Measurements from ENCODE around the gene USP21. TPM values are rescaled to one million over a fixed set of nuclear protein-coding genes. Genes with fewer than 3 reads are reported as not detected.

Gene USP21
- total and polyA plus RNA-seq, 2 of the 13 experiments (the other 11 are each of a cell fraction or from before 2014, with no cell fraction given) = 10.1 to 33.1 TPM

DNA sequence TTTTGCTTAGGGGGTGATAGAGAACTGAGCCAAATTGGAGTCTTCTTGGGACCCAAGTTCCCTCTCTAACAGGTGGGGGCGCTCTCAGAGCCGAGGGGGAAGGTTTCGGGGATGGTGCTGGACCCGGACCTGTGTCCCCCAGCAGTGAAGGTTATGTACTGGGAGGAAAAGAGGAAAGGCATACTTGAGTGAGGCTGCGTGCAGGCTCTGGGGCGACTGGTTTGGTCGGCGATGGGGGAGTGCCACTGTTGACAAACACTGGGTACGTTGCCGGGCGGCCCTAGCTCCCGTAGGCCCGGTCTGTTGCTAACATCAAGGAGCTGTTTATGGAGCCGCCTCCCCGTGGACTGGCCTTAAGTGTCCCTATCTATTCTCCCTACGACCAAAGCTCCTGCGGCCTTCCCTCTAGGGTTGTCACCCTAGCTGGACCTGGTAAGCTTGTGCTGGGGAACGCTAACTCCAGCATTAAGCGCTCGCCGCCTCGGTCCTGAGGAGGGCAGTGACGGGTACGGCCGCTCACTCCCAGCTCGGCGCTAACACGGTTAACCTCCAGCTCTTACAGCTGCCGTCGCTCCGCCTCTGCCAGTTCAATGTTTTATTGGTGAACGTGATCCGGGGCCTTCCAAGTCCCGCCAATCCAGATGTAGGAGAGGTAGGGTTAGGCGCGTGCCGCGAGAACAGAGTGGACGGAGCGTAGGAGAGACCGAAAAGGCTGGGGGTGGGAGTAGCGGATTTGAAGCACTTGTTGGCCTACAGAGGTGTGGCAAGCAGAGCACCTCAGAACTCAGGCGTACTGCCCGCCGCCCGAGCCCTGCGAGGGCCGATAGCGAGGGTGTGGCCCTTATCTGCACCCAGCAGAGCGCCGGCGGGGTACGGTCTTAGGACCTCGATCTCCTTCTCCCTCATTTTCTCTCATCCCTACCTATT, 6.7 kb downstream of the USP21 start, which contains the start of gene PPOX (continued):
- 0 out of 2 replicates have a peak, but pooled peaks have one; percentile 10 for TF ChIP-seq DZIP1 (CRISPR knock-in tag; IDR thresholded peaks at IDR 0.05)
- no peak for TF ChIP-seq SMC3 (IDR thresholded peaks at IDR 0.05; ENCODE audit: low read length)
- peak; percentile 88 for TF ChIP-seq PHF20 (CRISPR knock-in tag; IDR thresholded peaks at IDR 0.05)
- peak; percentile 92 for TF ChIP-seq YEATS2 (CRISPR knock-in tag; IDR thresholded peaks at IDR 0.05; ENCODE audit: borderline replicate concordance)
- TF ChIP-seq ZNF552 (CRISPR knock-in tag; IDR thresholded peaks at IDR 0.05; ENCODE audit: borderline replicate concordance) = 0 out of 2 replicates have a peak, but pooled peaks have one; percentile 35
- no peak for TF ChIP-seq ATF2 (CRISPR knock-in tag; IDR thresholded peaks at IDR 0.05)
- no peak for TF ChIP-seq KLF9 (CRISPR knock-in tag; IDR thresholded peaks at IDR 0.05; ENCODE audit: low read depth)
- TF ChIP-seq THAP11 (CRISPR knock-in tag; IDR thresholded peaks at IDR 0.05) = peak; percentile 89
- TF ChIP-seq KMT2B (CRISPR knock-in tag; IDR thresholded peaks at IDR 0.05) = peak; percentile 40; the same call in 1 of the 2 replicates
- TF ChIP-seq, protein P1, sequence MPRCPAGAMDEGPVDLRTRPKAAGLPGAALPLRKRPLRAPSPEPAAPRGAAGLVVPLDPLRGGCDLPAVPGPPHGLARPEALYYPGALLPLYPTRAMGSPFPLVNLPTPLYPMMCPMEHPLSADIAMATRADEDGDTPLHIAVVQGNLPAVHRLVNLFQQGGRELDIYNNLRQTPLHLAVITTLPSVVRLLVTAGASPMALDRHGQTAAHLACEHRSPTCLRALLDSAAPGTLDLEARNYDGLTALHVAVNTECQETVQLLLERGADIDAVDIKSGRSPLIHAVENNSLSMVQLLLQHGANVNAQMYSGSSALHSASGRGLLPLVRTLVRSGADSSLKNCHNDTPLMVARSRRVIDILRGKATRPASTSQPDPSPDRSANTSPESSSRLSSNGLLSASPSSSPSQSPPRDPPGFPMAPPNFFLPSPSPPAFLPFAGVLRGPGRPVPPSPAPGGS (CRISPR knock-in tag; IDR thresholded peaks at IDR 0.05) = peak; percentile 38; the same call in 1 of the 2 replicates
- no peak for TF ChIP-seq SRF (IDR thresholded peaks at IDR 0.05; ENCODE audit: low read depth, low read length)
- TF ChIP-seq ZNF672 (CRISPR knock-in tag; IDR thresholded peaks at IDR 0.05) = no peak
- peak; percentile 85 for TF ChIP-seq ZSCAN31 (CRISPR knock-in tag; IDR thresholded peaks at IDR 0.05; ENCODE audit: low read depth)
- TF ChIP-seq SP5 (CRISPR knock-in tag; IDR thresholded peaks at IDR 0.05; ENCODE audit: borderline replicate concordance, low read depth) = 0 out of 2 replicates have a peak, but pooled peaks have one; percentile 42
- TF ChIP-seq PHB2 (IDR thresholded peaks at IDR 0.05; ENCODE audit: partially characterized antibody) = no peak
- TF ChIP-seq SOX13 (IDR thresholded peaks at IDR 0.05) = no peak
- TF ChIP-seq SOX13 (CRISPR knock-in tag; conservative IDR thresholded peaks at IDR 0.05 in 1 of 2, IDR thresholded peaks at IDR 0.05 in 1 of 2) = no peak; a peak in 1 of 4 replicates
- TF ChIP-seq TRIM22 (IDR thresholded peaks at IDR 0.05) = no peak
- peak; percentile 23; the same call in 1 of the 2 replicates for TF ChIP-seq ZNF280B (CRISPR knock-in tag; IDR thresholded peaks at IDR 0.05; ENCODE audit: borderline replicate concordance)
- 0 out of 2 replicates have a peak, but pooled peaks have one; percentile 22 for TF ChIP-seq ZMAT3 (CRISPR knock-in tag; conservative IDR thresholded peaks at IDR 0.05)
- TF ChIP-seq ARNT (IDR thresholded peaks at IDR 0.05) = no peak
